GM12878 (cell line): ENCODE measurements around the gene OR8G5. TPM values are rescaled to one million over a fixed set of nuclear protein-coding genes. Genes with fewer than 3 reads are reported as not detected.

ENCODE experiments used
- ATAC-seq: fragments of 200-7000 bp; cut with Tn5 transposase; 3 replicates; pipeline ENCODE4 v1.9.1; 2020; ENCODE audit warnings: mild to moderate bottlenecking, moderate library complexity
- BruUV-seq: library from RNA; stranded (reverse); fragments of 400-500 nt; replicated peaks from 2 replicates; lab custom pipeline; 2021; lab: Mats Ljungman, UMichigan
- CTCF ChIA-PET: fragments of 300-600 bp; sonication (Branson Sonifier 250); formaldehyde crosslinking; extraction: SDS; loops from one replicate; lab custom pipeline; 2021; ENCODE audit warnings: inconsistent platforms; lab: Yijun Ruan, JAX
- POLR2A ChIA-PET: fragments of 350-600 bp; formaldehyde crosslinking; extraction: SDS; loops from one replicate; lab custom pipeline; 2021; ENCODE audit warnings: inconsistent platforms; lab: Charles Lee
- RAD21 ChIA-PET: fragments of 300-600 bp; sonication (Branson Sonifier 250); formaldehyde crosslinking; loops from one replicate; lab custom pipeline; 2023; ENCODE audit warnings: antibody characterized with exemption; ENCODE audit not compliant: unreplicated experiment; lab: Charles Lee
- SMC1A ChIA-PET: fragments of 300-600 bp; sonication (Branson Sonifier 250); formaldehyde crosslinking; loops from one replicate; lab custom pipeline; 2023; ENCODE audit not compliant: unreplicated experiment, uncharacterized antibody; lab: Charles Lee
- DNase-seq: peaks from one replicate; pipeline ENCODE4 v3.0.0-alpha.2; 2011; ENCODE audit warnings: low read depth, low spot score
- FAIRE-seq: peaks from 3 replicates; lab custom pipeline; 2011; peaks lifted over from hg19 to GRCh38; lab: Jason Lieb, UNC
- H2AFZ ChIP-seq: 2 replicates; pipeline ENCODE4 v1.6.0; 2011; ENCODE audit warnings: low read depth, low read length, control low read depth; ENCODE audit not compliant: control insufficient read depth
- H3K27ac ChIP-seq: 2 replicates; pipeline ENCODE4 v1.5.1; 2011; ENCODE audit warnings: control low read depth; ENCODE audit not compliant: control insufficient read depth, insufficient read depth
- H3K27me3 ChIP-seq, 2 experiments: replicated peaks in 1 of 2; 2 replicates each; pipeline versions ENCODE4 v1.6.0 to v1.6.1; 2011; ENCODE audit warnings: low read length in 1 of 2; ENCODE audit not compliant: control insufficient read depth in 2 of 2, insufficient read depth in 2 of 2
- H3K36me3 ChIP-seq, 2 experiments: 2 replicates each; pipeline ENCODE4 v1.5.1; 2011; ENCODE audit warnings: low read length in 1 of 2; ENCODE audit not compliant: control insufficient read depth in 2 of 2, insufficient read depth in 2 of 2
- H3K4me1 ChIP-seq: 2 replicates; pipeline ENCODE4 v1.6.1; 2011; ENCODE audit warnings: mild to moderate bottlenecking, low read length, moderate library complexity, mixed read lengths; ENCODE audit not compliant: control insufficient read depth, insufficient read depth
- H3K4me2 ChIP-seq: 2 replicates; pipeline ENCODE4 v1.6.0; 2011; ENCODE audit warnings: control low read depth; ENCODE audit not compliant: control insufficient read depth, insufficient read depth
- H3K4me3 ChIP-seq: fragments of 200-600 bp; sonication (generic); 2 replicates; pipeline ENCODE4 v1.5.1; 2016
- H3K79me2 ChIP-seq: 2 replicates; pipeline ENCODE4 v1.6.0; 2011; ENCODE audit warnings: low read length; ENCODE audit not compliant: control insufficient read depth, insufficient read depth
- H3K9ac ChIP-seq: 2 replicates; pipeline ENCODE4 v1.8.0; 2011; ENCODE audit warnings: low read length, control low read depth, mixed read lengths; ENCODE audit not compliant: control insufficient read depth, insufficient read depth
- H3K9me3 ChIP-seq: replicated peaks from 3 replicates; pipeline ENCODE4 v1.5.1; 2011; ENCODE audit warnings: mild to moderate bottlenecking, low read length; ENCODE audit not compliant: control insufficient read depth, insufficient read depth
- H4K20me1 ChIP-seq: 2 replicates; pipeline ENCODE4 v1.6.0; 2011; ENCODE audit not compliant: control insufficient read depth, insufficient read depth
- ATF2 ChIP-seq: IDR thresholded peaks from 2 replicates; pipeline ENCODE4 v1.6.1; 2012; ENCODE audit warnings: low read length, inconsistent platforms
- BCL3 ChIP-seq: IDR thresholded peaks from 2 replicates; pipeline ENCODE4 v1.6.1; 2011; ENCODE audit warnings: borderline replicate concordance, low read depth, mild to moderate bottlenecking, moderate library complexity, low read length; ENCODE audit not compliant: insufficient read depth, poor library complexity, severe bottlenecking
- ESRRA ChIP-seq: IDR thresholded peaks from 2 replicates; pipeline ENCODE4 v1.6.1; 2012; ENCODE audit warnings: mild to moderate bottlenecking, low read length, improper control_type of control experiment
- JUND ChIP-seq: IDR thresholded peaks from 2 replicates; pipeline ENCODE4 v1.6.1; 2012; ENCODE audit warnings: low read depth, mild to moderate bottlenecking, low read length, improper control_type of control experiment, moderate library complexity
- KDM1A ChIP-seq: fragments of 200-600 bp; sonication (generic); IDR thresholded peaks from 2 replicates; pipeline ENCODE4 v1.6.1; 2016; ENCODE audit warnings: borderline replicate concordance
- MLLT1 ChIP-seq: fragments of 450-650 bp; IDR thresholded peaks from 2 replicates; pipeline ENCODE4 v1.6.1; 2016; ENCODE audit warnings: mild to moderate bottlenecking
- MTA3 ChIP-seq: IDR thresholded peaks from 2 replicates; pipeline ENCODE4 v1.6.1; 2012; ENCODE audit warnings: low read length, inconsistent platforms, borderline replicate concordance
- MYC ChIP-seq: IDR thresholded peaks from 2 replicates; pipeline ENCODE4 v1.6.1; 2011; ENCODE audit warnings: mild to moderate bottlenecking, low read length, moderate library complexity, inconsistent platforms; ENCODE audit not compliant: insufficient read depth, insufficient replicate concordance, insufficient read length, severe bottlenecking
- NFYB ChIP-seq: IDR thresholded peaks from 2 replicates; pipeline ENCODE4 v1.6.1; 2011; ENCODE audit warnings: low read depth, mild to moderate bottlenecking, low read length, improper control_type of control experiment, moderate library complexity; ENCODE audit not compliant: insufficient read depth
- POLR2AphosphoS2 ChIP-seq: IDR thresholded peaks from 2 replicates; pipeline ENCODE4 v1.6.1; 2011; ENCODE audit warnings: low read depth, mild to moderate bottlenecking, low read length, improper control_type of control experiment, moderate library complexity
- SMARCA5 ChIP-seq: fragments of 450-650 bp; IDR thresholded peaks from 2 replicates; pipeline ENCODE4 v1.6.1; 2017; ENCODE audit warnings: mild to moderate bottlenecking
- SP1 ChIP-seq: IDR thresholded peaks from one replicate; pipeline ENCODE4 v1.6.1; 2011; ENCODE audit warnings: low read depth, low read length
- TARDBP ChIP-seq: IDR thresholded peaks from 2 replicates; pipeline ENCODE4 v1.6.1; 2016; ENCODE audit warnings: borderline replicate concordance
- TBL1XR1 ChIP-seq: IDR thresholded peaks from 2 replicates; pipeline ENCODE4 v1.6.1; 2012; ENCODE audit warnings: low read depth, low read length, improper control_type of control experiment
- TCF7 ChIP-seq: IDR thresholded peaks from 2 replicates; pipeline ENCODE4 v1.6.1; 2014; ENCODE audit warnings: antibody characterized with exemption, borderline replicate concordance
- YBX1 ChIP-seq: fragments of 450-650 bp; IDR thresholded peaks from 2 replicates; pipeline ENCODE4 v1.6.1; 2016; ENCODE audit warnings: antibody characterized with exemption
- ZBTB4 ChIP-seq: fragments of 450-650 bp; formaldehyde crosslinking; IDR thresholded peaks from 2 replicates; pipeline ENCODE4 v1.4.0; 2022; ENCODE audit warnings: mild to moderate bottlenecking, moderate library complexity
- WGBS: methylation state at CpG from one replicate; pipeline ENCODE4 v1.1.6; 2016; ENCODE audit warnings: low lambda C conversion rate; ENCODE audit not compliant: insufficient replicate concordance, insufficient coverage; ENCODE audit errors: missing lambda C conversion rate; 5-methylcytosine and 5-hydroxymethylcytosine counted together
- in situ Hi-C: fragments of 300-500 bp; cut with MboI; formaldehyde crosslinking; loops from 9 replicates; pipeline ENCODE4 v1.14.3; 2018; ENCODE audit warnings: mixed read lengths
- intact Hi-C: fragments of 100-400 bp; cut with micrococcal nuclease; formaldehyde crosslinking; loops from one replicate; pipeline ENCODE4 v1.14.2; 2022; ENCODE audit not compliant: unreplicated experiment
- polyA plus RNA-seq, 11 experiments: library from polyadenylated mRNA; depleted of rRNA in 4 of 11; unstranded in 6 of 11; stranded (reverse) in 5 of 11; fragments of >200 nt; fragmentation: Nextera tagmentation in 4 of 11; fragmentation: Illumina TruSeq in 1 of 11; extraction: Ambion mirVana in 4 of 11; extraction: Trizol in 1 of 11; gene quantifications; 1 replicate in 1 of 11; 2 replicates in 10 of 11; pipeline versions ENCODE4 v1.2.1 to v1.2.3, GENCODE V29; 2011 to 2016; ENCODE audit warnings: inconsistent platforms in 2 of 11, missing spikeins in 2 of 11, low read depth in 1 of 11
- total RNA-seq, 4 experiments: library from RNA; depleted of rRNA in 3 of 4; stranded (reverse); fragments of >200 nt in 3 of 4; fragmentation: Illumina TruSeq in 1 of 4; extraction: Trizol in 1 of 4; gene quantifications; 2 replicates each; pipeline versions ENCODE4 v1.2.1 to v1.2.3, GENCODE V29; 2013 to 2021

The OR8G5 gene
- total and polyA plus RNA-seq, 10 of the 15 experiments (the other 5 are each of a cell fraction or from before 2014, with no cell fraction given): not detected

GRCh38 chr11:124219126-124219525 is 37.0 kb upstream of the OR8G5 start (continued):
- TF ChIP-seq TBL1XR1: no peak

- H3K27ac ChIP-seq: no peak overlapping the region
- ChIA-PET POLR2A (no interaction called here), SMC1A (no interaction called here), CTCF (no interaction called here), RAD21 (no interaction called here)
- no peaks in the 10 kb centered on the region for H3K36me3 ChIP-seq
- WGBS: 26% methylated on average over 2 of the region's 2 CpGs
- no peak overlapping the region for H3K9ac ChIP-seq
- no peaks in the 10 kb centered on the region for H3K4me1 ChIP-seq
- DNase-seq: no peak
- no TSS peak for BruUV-seq
- no peaks in the 10 kb centered on the region for H3K9me3 ChIP-seq
- no peaks in the 10 kb centered on the region for H3K79me2 ChIP-seq
- no peak overlapping the region for H3K4me2 ChIP-seq
- no peaks in the 10 kb centered on the region; a peak in 1 of 4 replicates for H3K27me3 ChIP-seq
- no peak overlapping the region for H3K4me3 ChIP-seq
- ATAC-seq: no peak
- TF ChIP-seq YBX1 (no peak), ATF2 (no peak), KDM1A (no peak), TCF7 (no peak), NFYB (no peak), ESRRA (no peak), POLR2AphosphoS2 (no peak), ZBTB4 (CRISPR knock-in tag) (no peak), TARDBP (no peak), JUND (no peak), MLLT1 (no peak), SP1 (no peak), MTA3 (no peak), SMARCA5 (no peak), BCL3 (no peak), MYC (no peak)
- in situ Hi-C loops: no loop called here
- no peak for FAIRE-seq
- intact Hi-C loops: no loop called here
- H4K20me1 ChIP-seq: no peaks in the 10 kb centered on the region
- H2AFZ ChIP-seq: no peak overlapping the region
These were observed 33.8 kb upstream of the OR8G5 start for GRCh38 chr11:124222407-124222806.
